Measurements from ENCODE around the gene EEA1. TPM values are rescaled to one million over a fixed set of nuclear protein-coding genes. Genes with fewer than 3 reads are reported as not detected.
A peak's percentile ranks its signal among the peaks of the same experiment; 100 is the strongest.

The EEA1 gene
- total and polyA plus RNA-seq, 2 of the 8 experiments (the other 6 are each of a cell fraction or from before 2014, with no cell fraction given) = 1.0 to 18.8 TPM

GRCh38 chr12:92784356-92784755 is 144.7 kb downstream of the EEA1 start:
- CTCF ChIA-PET (ENCODE audit: partially characterized antibody) = interaction anchor here (0.6 to 2.0 kb wide), 20 partner anchors 11 to 1174 kb away, joined by 3 to 7 read pairs (median 4); no protein-coding TSS in a partner anchor
- Histone ChIP-seq H3K27ac (ENCODE audit: low read depth, low read length) (no peak overlapping the region), H2AFZ (ENCODE audit: low read length) (no peak overlapping the region), H3K4ac (replicated peaks; ENCODE audit: insufficient read length, low read depth, low read length) (no peak overlapping the region), H3K4me2 (ENCODE audit: insufficient read depth in 1 of 2, low read depth in 2 of 2, low read length in 2 of 2) (no peak overlapping the region), H2BK20ac (ENCODE audit: low read length) (no peak overlapping the region), H3K18ac (ENCODE audit: extremely low read depth, low read length) (no peak overlapping the region), H3K4me3 (ENCODE audit: extremely low read depth in 1 of 4, insufficient read depth in 2 of 4, low read depth in 3 of 4, low read length in 4 of 4) (no peak overlapping the region), H2AK5ac (ENCODE audit: low read depth, low read length) (no peak overlapping the region), H3K14ac (ENCODE audit: insufficient read length) (no peak overlapping the region), H3K27me3 (replicated peaks in 1 of 4; ENCODE audit: control insufficient read depth in 3 of 4, extremely low read depth in 1 of 4, insufficient read depth in 3 of 4, low read length in 3 of 4) (no peaks in the 10 kb centered on the region), H3K4me1 (replicated peaks in 1 of 4; ENCODE audit: control insufficient read depth in 3 of 4, insufficient read depth in 4 of 4, low read length in 3 of 4) (no peaks in the 10 kb centered on the region; a peak in 1 of 7 replicates), H3K23me2 (ENCODE audit: low read depth, low read length) (no peaks in the 10 kb centered on the region), H2BK12ac (ENCODE audit: low read depth, low read length) (no peak overlapping the region), H2BK15ac (ENCODE audit: low read length) (no peak overlapping the region), H4K5ac (ENCODE audit: insufficient read length, low read depth, low read length) (no peak overlapping the region), H3K36me3 (ENCODE audit: control insufficient read depth in 2 of 4, insufficient read depth in 4 of 4, low read length in 3 of 4) (no peaks in the 10 kb centered on the region; a peak in 1 of 8 replicates), H2BK5ac (ENCODE audit: low read depth, low read length) (peak overlapping the region; percentile 84; the same call in 1 of the 2 replicates), H3K9ac (replicated peaks in 1 of 4; ENCODE audit: extremely low read depth in 1 of 4, low read depth in 3 of 4, low read length in 3 of 4) (no peak overlapping the region), H3K79me1 (ENCODE audit: low read depth, low read length) (no peaks in the 10 kb centered on the region), H3K23ac (ENCODE audit: insufficient read length) (no peak overlapping the region), H4K8ac (ENCODE audit: extremely low read depth, insufficient read depth, low read length) (no peak overlapping the region), H4K20me1 (replicated peaks in 1 of 2; ENCODE audit: control insufficient read depth in 1 of 2, insufficient read depth in 2 of 2, low read length in 2 of 2) (no peaks in the 10 kb centered on the region), H4K91ac (replicated peaks; ENCODE audit: insufficient read length, low read length) (no peak overlapping the region), H3K9me3 (ENCODE audit: insufficient read depth in 2 of 2, low read depth in 1 of 2, low read length in 1 of 2) (no peaks in the 10 kb centered on the region), H2BK120ac (replicated peaks; ENCODE audit: low read depth, low read length) (no peak overlapping the region), H3K79me2 (ENCODE audit: control insufficient read depth in 1 of 2, insufficient read depth in 2 of 2, low read length in 2 of 2) (no peaks in the 10 kb centered on the region), H3K56ac (replicated peaks; ENCODE audit: insufficient read length, low read depth, low read length) (no peak overlapping the region)
- DNase-seq (ENCODE audit: low read depth in 1 of 2, low spot score in 2 of 2) = no peak
- FAIRE-seq = no peak
- WGBS, 2 experiments (ENCODE audit: extremely low coverage in 1 of 2, insufficient coverage in 1 of 2, insufficient read length in 1 of 2, insufficient replicate concordance in 2 of 2, low coverage in 1 of 2, low lambda C conversion rate in 2 of 2, missing lambda C conversion rate in 1 of 2) = 94% methylated on average over 1 of the region's 1 CpG; no CpG with 5 or more reads in 1 of the 2 experiments
- POLR2A ChIA-PET (ENCODE audit: partially characterized antibody) = no interaction called here
- TF ChIP-seq BACH1 (IDR thresholded peaks at IDR 0.05; ENCODE audit: low read length) = no peak
- no peak for TF ChIP-seq E2F6 (IDR thresholded peaks at IDR 0.05)
- TF ChIP-seq CTBP2 (IDR thresholded peaks at IDR 0.05; ENCODE audit: borderline replicate concordance, insufficient read depth, insufficient read length, low read length) = no peak
- no peak for TF ChIP-seq POLR2A (IDR thresholded peaks at IDR 0.05; ENCODE audit: control extremely low read depth in 1 of 2, low read depth in 2 of 2, low read length in 2 of 2)

Measured in H1 (cell line).